Prostate gland (tissue), 2 donors: ENCODE results near the gene RET. TPM values are rescaled to one million over a fixed set of nuclear protein-coding genes. Genes with fewer than 3 reads are reported as not detected.

Source experiments
- DNase-seq: peaks from one replicate; pipeline ENCODE4 v3.0.0-alpha.2; 2019; ENCODE audit warnings: low spot score
- H3K27ac ChIP-seq, 2 donors: fragments of 200-600 bp; sonication (generic); 2 replicates each; pipeline ENCODE4 v1.5.1; 2017 to 2019
- H3K27me3 ChIP-seq: fragments of 200-600 bp; sonication (generic); replicated peaks from 2 replicates; pipeline ENCODE4 v1.5.1; 2019; ENCODE audit not compliant: insufficient read depth
- H3K36me3 ChIP-seq, 2 donors: fragments of 200-600 bp; sonication (generic); 1 replicate in 1 of 2; 2 replicates in 1 of 2; pipeline versions ENCODE4 v1.5.1 to v1.8.1; 2017 to 2019
- H3K4me1 ChIP-seq: fragments of 200-600 bp; sonication (generic); replicated peaks from 2 replicates; pipeline ENCODE4 v1.5.1; 2019
- H3K4me3 ChIP-seq, 2 donors: fragments of 200-600 bp; sonication (generic); 2 replicates each; pipeline ENCODE4 v1.5.1; 2017 to 2019
- H3K9me3 ChIP-seq: fragments of 200-600 bp; sonication (generic); 2 replicates; pipeline ENCODE4 v1.5.1; 2017
- CTCF ChIP-seq, 4 experiments: fragments of 200-600 bp in 2 of 4; fragments of 450-650 bp in 2 of 4; sonication (generic) in 2 of 4; IDR thresholded peaks; 1 replicate in 3 of 4; 2 replicates in 1 of 4; pipeline ENCODE4 v1.5.1; 2016 to 2019; ENCODE audit warnings: antibody characterized with exemption in 4 of 4, mild to moderate bottlenecking in 2 of 4, moderate library complexity in 2 of 4
- POLR2A ChIP-seq: fragments of 450-650 bp; IDR thresholded peaks from one replicate; pipeline ENCODE4 v1.6.1; 2016; ENCODE audit warnings: antibody characterized with exemption, mild to moderate bottlenecking
- POLR2AphosphoS5 ChIP-seq: sonication (generic); formaldehyde crosslinking; IDR thresholded peaks from one replicate; pipeline ENCODE4 v1.6.1; 2017; ENCODE audit warnings: antibody characterized with exemption
- WGBS: methylation state at CpG from one replicate; pipeline ENCODE4 v1.1.5; 2018; 5-methylcytosine and 5-hydroxymethylcytosine counted together
- intact Hi-C: fragments of 100-400 bp; cut with DNase I; formaldehyde crosslinking; loops from one replicate; pipeline ENCODE4 v1.14.2; 2022
- total RNA-seq, 2 donors: library from RNA; depleted of rRNA; stranded (reverse); fragments of >200 nt; gene quantifications; one replicate each; pipeline ENCODE4 v1.1.0, GENCODE V29; 2016

The RET gene
- total RNA-seq, 2 donors from 2014 or later = 3.6 to 8.7 TPM

DNA sequence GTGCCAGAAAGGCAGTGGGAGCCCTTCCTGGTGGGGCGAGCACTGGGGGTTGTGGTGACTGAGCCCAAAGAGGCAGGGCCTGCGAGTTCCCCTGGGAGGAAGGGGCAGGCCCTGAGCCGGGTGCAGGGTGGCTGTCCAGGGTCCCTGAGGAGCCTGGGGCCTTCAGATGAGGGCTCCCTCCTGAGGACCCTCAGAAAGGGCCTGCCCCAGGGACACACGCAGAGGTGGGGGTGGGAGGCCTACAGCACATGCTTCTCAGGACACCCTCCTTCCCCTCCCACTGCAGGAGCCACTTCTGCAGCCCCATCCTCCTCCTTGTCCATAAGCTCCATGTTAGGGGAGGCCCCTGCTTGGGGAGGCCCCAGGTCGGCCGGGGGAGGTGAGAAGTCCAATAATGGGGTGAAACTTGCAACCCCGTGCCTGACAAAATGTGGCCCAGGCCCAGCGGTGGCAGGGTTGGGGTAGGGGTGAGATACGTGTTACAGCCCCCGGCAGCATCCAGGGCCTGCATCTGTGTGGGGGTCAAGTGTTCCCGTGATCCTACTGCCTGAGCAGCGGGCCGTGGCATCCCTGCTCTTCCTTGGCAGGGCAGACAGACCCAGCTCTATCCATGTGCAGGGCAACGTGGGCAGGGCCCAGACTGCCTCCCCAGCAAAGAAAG, 31.8 kb upstream of the RET start:
- Histone ChIP-seq H3K27me3 (no peaks in the 10 kb centered on the region), H3K4me3 (no peak overlapping the region), H3K9me3 (no peaks in the 10 kb centered on the region), H3K4me1 (peaks cover 7% of the 10 kb centered on the region), H3K27ac (no peak overlapping the region), H3K36me3 (no peaks in the 10 kb centered on the region)
- DNase-seq = no peak
- TF ChIP-seq POLR2AphosphoS5 = no peak
- TF ChIP-seq POLR2A = no peak
- no peak for TF ChIP-seq CTCF (IDR thresholded peaks at IDR 0.05)
- WGBS = 80% methylated on average over 14 of the region's 14 CpGs
- intact Hi-C loops = no loop called here

DNA sequence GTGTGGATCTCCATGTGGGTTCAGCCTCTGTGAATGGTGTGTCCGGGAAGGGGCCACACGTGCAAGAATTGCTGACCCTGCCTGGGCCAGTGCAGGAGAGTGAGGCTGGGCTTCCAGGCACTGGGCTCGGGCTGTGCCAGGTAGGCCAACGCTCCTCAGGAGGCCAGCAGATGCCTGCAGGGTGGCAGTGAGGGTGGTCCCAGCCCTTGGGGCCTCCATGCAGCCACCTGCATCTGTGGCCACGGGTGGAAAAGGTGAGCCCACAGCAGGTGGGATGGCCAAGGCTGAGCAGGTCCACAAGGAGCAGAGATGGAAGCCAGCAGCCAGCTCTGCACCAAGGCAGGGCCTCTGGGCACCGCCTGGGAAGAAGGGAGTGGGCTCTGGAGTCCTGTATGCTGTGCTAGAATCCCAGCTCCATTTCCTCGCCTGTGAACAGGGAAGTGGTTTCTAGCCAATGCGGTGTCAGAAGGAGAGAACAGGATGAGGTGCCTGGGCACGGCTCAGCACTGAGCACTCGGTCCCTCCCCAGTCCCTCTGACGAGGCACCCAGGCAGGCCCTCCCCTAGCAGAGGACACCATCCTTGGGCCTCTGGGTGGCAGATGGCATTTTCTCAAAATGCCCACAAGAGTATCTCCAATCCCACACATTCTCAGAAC, 31.1 kb upstream of the RET start:
- TF ChIP-seq POLR2AphosphoS5 = no peak
- TF ChIP-seq POLR2A = no peak
- no peak for TF ChIP-seq CTCF (IDR thresholded peaks at IDR 0.05)
- Histone ChIP-seq H3K9me3 (no peaks in the 10 kb centered on the region), H3K27me3 (no peaks in the 10 kb centered on the region), H3K36me3 (no peaks in the 10 kb centered on the region), H3K4me1 (peaks cover 7% of the 10 kb centered on the region), H3K27ac (no peak overlapping the region), H3K4me3 (no peak overlapping the region)
- WGBS = 76% methylated on average over 11 of the region's 11 CpGs
- intact Hi-C loops = no loop called here
- no peak for DNase-seq

DNA sequence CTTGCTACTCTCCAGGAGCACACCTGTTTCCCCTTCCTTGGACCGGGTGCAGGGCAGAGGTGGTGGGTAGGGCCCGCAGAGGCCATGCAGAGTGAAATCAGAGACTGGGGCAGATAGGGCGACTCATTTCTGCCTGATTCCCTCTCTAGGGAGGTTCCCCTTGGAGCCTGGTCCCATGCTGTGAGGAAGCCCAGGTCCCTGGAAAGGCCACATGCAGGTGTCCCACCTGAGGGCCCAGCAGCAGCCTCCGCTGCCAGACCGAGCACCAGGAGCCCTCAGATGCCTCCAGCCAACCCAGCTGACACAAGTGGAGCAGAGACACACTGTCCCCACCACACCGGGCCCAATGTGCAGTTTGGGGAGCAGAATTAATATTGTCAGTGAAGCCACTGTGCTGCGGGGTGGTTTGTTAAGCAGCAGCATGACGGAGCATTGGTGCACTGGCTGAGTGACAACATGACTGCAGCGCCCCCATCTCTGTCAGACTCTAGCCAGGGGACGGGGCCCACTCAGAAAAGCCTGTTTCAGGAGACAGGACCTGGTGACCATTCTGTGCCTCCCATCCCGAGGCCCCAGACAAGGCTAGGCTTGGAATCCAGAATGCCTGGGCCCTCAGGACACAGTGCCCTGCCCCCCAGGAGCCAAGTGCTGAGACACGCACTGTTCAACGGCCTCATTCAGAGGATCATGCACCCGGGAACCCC, 30.4 kb upstream of the RET start:
- no peak overlapping the region for H3K27ac ChIP-seq
- WGBS = 90% methylated on average over 14 of the region's 14 CpGs
- intact Hi-C loops = no loop called here
- TF ChIP-seq POLR2AphosphoS5 (no peak), CTCF (IDR thresholded peaks at IDR 0.05) (no peak), POLR2A (no peak)
- H3K4me1 ChIP-seq = peaks cover 7% of the 10 kb centered on the region
- H3K9me3 ChIP-seq = no peaks in the 10 kb centered on the region
- H3K27me3 ChIP-seq = no peaks in the 10 kb centered on the region
- H3K36me3 ChIP-seq = no peaks in the 10 kb centered on the region
- no peak for DNase-seq
- no peak overlapping the region for H3K4me3 ChIP-seq

DNA sequence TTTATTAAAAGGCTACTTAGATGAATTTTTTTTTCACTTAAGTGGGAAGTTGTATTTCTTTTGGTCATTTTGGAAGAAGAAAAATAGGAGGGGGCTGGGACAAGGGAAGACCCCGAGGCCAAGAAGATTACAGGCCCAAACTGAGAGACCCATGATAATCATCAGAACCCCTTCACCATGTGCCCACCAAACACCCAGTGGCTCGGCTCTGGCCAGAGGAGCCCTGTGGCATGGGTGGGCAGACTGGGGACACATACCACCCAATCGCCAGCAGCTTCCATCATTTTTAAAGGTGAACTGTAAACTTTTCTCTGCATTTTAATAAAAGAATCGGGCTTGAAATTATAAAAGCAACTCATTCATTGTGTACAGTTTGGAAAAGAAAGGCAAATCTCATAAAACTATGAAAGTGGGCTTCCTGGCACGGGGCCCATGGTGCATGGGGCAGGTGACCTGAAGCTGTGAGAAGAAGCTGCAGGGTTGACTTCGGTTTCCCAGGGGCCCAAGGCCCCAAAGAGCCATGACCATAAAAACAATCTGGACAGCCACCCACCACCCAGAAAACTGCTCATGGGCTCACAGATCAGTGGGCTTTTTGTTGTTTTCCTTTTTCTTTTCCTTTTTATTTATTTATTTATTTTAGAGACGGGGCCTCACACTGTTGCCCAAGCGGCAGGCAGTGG, 29.4 kb upstream of the RET start:
- 75% methylated on average over 8 of the region's 8 CpGs for WGBS
- no peak overlapping the region for H3K4me3 ChIP-seq
- no peaks in the 10 kb centered on the region for H3K27me3 ChIP-seq
- H3K9me3 ChIP-seq = no peaks in the 10 kb centered on the region
- intact Hi-C loops = no loop called here
- no peaks in the 10 kb centered on the region for H3K36me3 ChIP-seq
- DNase-seq = no peak
- H3K27ac ChIP-seq = no peak overlapping the region
- TF ChIP-seq CTCF (IDR thresholded peaks at IDR 0.05) = no peak
- no peak for TF ChIP-seq POLR2AphosphoS5
- no peak for TF ChIP-seq POLR2A
- H3K4me1 ChIP-seq = peaks cover 7% of the 10 kb centered on the region
